Ascending aorta (tissue), 2 donors: ENCODE data around the gene CPS1. TPM values are rescaled to one million over a fixed set of nuclear protein-coding genes. Genes with fewer than 3 reads are reported as not detected.

Experiments used
- DNase-seq, 2 donors: peaks; one replicate each; pipeline ENCODE4 v3.0.0-alpha.2; 2019; ENCODE audit warnings: low spot score in 2 of 2
- H3K27ac ChIP-seq, 2 donors: fragments of 200-600 bp; sonication (generic); one replicate each; pipeline ENCODE4 v1.5.1; 2016 to 2017; ENCODE audit warnings: mild to moderate bottlenecking in 1 of 2
- H3K27me3 ChIP-seq: fragments of 200-600 bp; sonication (generic); one replicate; pipeline ENCODE4 v1.5.1; 2017
- H3K36me3 ChIP-seq, 2 donors: fragments of 200-600 bp; sonication (generic); one replicate each; pipeline ENCODE4 v1.5.1; 2016
- H3K4me1 ChIP-seq, 2 donors: fragments of 200-600 bp; sonication (generic); one replicate each; pipeline ENCODE4 v1.5.1; 2016 to 2017; ENCODE audit warnings: mild to moderate bottlenecking in 1 of 2
- H3K4me3 ChIP-seq, 2 donors: fragments of 200-600 bp; sonication (generic); one replicate each; pipeline ENCODE4 v1.5.1; 2016 to 2017; ENCODE audit warnings: mild to moderate bottlenecking in 1 of 2
- H3K9me3 ChIP-seq, 2 donors: fragments of 200-600 bp; sonication (generic); one replicate each; pipeline ENCODE4 v1.5.1; 2016
- intact Hi-C: fragments of 100-400 bp; cut with DNase I; formaldehyde crosslinking; loops from one replicate; pipeline ENCODE4 v1.15.1; 2023
- total RNA-seq: library from RNA; depleted of rRNA; stranded (reverse); fragments of >200 nt; gene quantifications from one replicate; pipeline ENCODE4 v1.1.0, GENCODE V29; 2016
- TF ChIP-seq, protein P1 (sequence below), 3 experiments: fragments of 200-600 bp in 2 of 3; fragments of 450-650 bp in 1 of 3; sonication (generic) in 2 of 3; IDR thresholded peaks; one replicate each; pipeline ENCODE4 v1.5.1; 2016 to 2019; ENCODE audit warnings: antibody characterized with exemption in 3 of 3, mild to moderate bottlenecking in 1 of 3, moderate library complexity in 1 of 3

The CPS1 gene
- total RNA-seq, 1 donor from 2014 or later, result 9.4 TPM

DNA sequence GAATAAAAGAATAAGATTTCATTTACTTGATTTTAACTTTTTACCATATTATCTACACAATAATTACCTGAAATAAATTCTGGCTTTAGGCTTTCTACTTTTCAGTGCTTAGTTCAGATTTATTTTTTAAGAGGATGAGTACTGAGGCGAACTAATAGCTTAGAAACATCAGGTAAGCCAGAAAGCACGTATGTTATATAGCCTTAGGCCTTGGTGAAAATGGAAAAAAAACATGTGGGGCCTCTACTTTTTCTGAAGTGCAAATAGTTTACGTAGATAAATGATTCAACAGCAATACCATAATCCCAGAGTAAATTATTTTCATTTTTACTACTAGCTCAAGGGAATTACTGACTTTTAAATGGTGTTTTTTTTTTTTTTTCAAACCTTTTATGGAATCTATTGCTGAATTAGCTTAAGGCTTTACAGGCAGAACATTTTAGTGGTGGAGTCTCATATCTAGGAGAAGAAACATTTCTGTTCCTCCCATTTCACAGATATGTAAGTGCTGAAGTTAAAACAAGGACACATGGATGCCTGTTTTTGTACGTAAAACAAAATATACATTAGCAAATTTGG, 6.2 kb downstream of the CPS1 start:
- H3K9me3 ChIP-seq, result no peaks in the 10 kb centered on the region
- intact Hi-C loops, result no loop called here
- no peak overlapping the region for H3K27ac ChIP-seq
- H3K36me3 ChIP-seq, result no peaks in the 10 kb centered on the region
- DNase-seq, result no peak
- H3K4me1 ChIP-seq, result no peaks in the 10 kb centered on the region
- TF ChIP-seq, protein P1, sequence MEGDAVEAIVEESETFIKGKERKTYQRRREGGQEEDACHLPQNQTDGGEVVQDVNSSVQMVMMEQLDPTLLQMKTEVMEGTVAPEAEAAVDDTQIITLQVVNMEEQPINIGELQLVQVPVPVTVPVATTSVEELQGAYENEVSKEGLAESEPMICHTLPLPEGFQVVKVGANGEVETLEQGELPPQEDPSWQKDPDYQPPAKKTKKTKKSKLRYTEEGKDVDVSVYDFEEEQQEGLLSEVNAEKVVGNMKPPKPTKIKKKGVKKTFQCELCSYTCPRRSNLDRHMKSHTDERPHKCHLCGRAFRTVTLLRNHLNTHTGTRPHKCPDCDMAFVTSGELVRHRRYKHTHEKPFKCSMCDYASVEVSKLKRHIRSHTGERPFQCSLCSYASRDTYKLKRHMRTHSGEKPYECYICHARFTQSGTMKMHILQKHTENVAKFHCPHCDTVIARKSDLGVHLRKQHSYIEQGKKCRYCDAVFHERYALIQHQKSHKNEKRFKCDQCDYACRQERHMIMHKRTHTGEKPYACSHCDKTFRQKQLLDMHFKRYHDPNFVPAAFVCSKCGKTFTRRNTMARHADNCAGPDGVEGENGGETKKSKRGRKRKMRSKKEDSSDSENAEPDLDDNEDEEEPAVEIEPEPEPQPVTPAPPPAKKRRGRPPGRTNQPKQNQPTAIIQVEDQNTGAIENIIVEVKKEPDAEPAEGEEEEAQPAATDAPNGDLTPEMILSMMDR (IDR thresholded peaks at IDR 0.05), result no peak
- H3K4me3 ChIP-seq, result no peak overlapping the region
- H3K27me3 ChIP-seq, result no peaks in the 10 kb centered on the region

DNA sequence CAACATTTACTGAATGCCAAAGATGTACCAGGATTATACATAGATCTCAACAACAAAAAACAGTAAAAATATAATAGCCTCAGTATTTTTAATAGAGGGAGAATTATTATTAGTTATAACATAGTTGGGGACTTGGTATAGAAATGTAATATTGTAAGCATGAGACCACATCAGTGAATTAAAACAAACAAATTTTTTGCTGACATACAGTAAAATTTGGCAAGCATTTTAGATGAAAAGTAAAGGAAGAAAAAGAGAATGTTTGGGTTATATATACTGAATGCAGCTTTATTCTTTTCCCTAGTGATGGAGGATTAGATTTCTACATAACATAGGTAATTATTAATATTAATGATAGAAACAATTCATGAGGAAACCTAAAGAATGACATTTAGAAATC, 10.9 kb downstream of the CPS1 start:
- Histone ChIP-seq H3K27ac (no peak overlapping the region), H3K4me1 (no peaks in the 10 kb centered on the region), H3K9me3 (no peaks in the 10 kb centered on the region), H3K4me3 (no peak overlapping the region), H3K27me3 (no peaks in the 10 kb centered on the region), H3K36me3 (no peaks in the 10 kb centered on the region)
- intact Hi-C loops, result no loop called here
- no peak for DNase-seq
- TF ChIP-seq, protein P1 (IDR thresholded peaks at IDR 0.05), result no peak

DNA sequence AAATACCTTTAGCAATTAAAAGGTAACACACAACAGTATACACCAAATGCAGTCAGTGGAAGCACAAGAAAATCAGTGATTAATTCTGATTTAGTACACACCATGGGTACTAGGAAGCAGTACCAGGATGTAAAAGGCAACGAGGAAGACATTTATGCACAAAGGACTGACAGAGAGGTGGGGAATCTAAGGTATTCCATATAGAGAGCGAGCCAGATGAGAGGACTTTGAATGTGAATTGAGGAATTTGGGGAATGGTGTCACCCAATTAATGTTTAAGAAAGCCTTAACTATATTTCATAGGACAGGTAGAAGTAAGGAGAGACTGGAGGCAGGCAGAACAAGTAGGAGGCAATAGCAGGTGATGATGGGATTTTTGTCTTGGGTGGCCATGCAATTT, 11.7 kb downstream of the CPS1 start:
- DNase-seq, result no peak
- TF ChIP-seq, protein P1 (IDR thresholded peaks at IDR 0.05), result no peak
- Histone ChIP-seq H3K27me3 (no peaks in the 10 kb centered on the region), H3K36me3 (no peaks in the 10 kb centered on the region), H3K4me3 (no peak overlapping the region), H3K9me3 (no peaks in the 10 kb centered on the region), H3K4me1 (no peaks in the 10 kb centered on the region), H3K27ac (no peak overlapping the region)
- intact Hi-C loops, result no loop called here

DNA sequence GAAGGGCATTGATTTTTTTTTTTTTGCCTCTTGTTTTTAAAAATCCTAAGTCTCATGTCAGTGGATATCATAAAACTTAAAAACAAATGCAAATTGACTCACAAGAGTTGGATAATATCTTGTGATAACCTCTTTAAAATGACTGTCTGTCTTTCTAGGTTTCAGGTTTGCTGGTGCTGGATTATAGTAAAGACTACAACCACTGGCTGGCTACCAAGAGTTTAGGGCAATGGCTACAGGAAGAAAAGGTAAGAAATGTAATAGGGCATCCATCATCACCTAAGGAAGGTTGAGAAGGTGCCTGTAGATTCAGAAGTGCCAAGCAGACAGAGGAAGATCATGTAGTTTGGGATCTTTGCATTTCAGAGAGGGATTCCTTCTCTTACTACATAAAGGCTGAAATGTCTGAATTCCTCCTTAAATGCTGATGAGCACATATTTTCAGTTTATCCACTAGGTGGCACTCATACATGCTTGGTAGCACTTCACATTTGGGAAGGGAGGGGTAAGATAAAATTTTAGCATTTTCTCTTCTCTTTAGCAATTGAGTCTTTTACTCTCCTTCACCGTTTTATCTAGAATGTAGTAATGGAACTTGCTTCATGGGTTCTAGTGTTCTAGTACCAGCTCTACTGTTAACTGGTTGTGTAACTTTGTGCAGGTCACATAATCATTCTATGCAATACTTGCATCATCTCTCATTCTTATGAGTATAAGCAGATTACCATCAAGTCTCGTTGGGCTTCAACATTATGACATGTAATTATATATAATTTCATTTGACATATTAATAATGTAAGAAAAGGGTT, 21.1 kb downstream of the CPS1 start:
- no peak overlapping the region for H3K27ac ChIP-seq
- H3K9me3 ChIP-seq, result no peaks in the 10 kb centered on the region
- no peaks in the 10 kb centered on the region for H3K4me1 ChIP-seq
- TF ChIP-seq, protein P1 (IDR thresholded peaks at IDR 0.05), result peak; percentile 33 to 70 (median 47)
- H3K27me3 ChIP-seq, result no peaks in the 10 kb centered on the region
- intact Hi-C loops, result loop anchor here (5.0 kb wide), 1 partner anchor 1990 kb away; no protein-coding TSS in a partner anchor
- H3K36me3 ChIP-seq, result no peaks in the 10 kb centered on the region
- DNase-seq, result no peak
- H3K4me3 ChIP-seq, result no peak overlapping the region

DNA sequence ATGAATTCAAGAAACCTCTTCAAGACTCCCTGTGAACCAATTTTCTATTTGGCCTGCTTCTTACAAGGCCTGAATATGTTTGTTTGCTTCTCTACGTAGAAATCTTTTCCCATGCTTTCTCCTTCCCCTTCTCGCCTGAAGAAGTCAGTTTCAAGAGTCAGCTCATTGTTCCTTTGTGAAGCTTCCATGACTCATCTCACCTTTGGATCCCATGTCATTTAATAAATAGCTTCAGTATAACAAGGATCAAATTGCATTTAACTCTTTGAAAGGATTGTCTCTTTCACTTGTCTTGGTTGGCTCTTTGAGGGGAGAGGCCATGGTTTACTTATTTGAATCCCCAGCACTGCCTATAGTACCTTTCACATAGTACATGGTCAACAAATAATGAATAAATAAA, 28.4 kb downstream of the CPS1 start:
- Histone ChIP-seq H3K36me3 (no peaks in the 10 kb centered on the region), H3K9me3 (no peaks in the 10 kb centered on the region), H3K4me3 (no peak overlapping the region), H3K27me3 (no peaks in the 10 kb centered on the region), H3K27ac (no peak overlapping the region), H3K4me1 (no peaks in the 10 kb centered on the region)
- intact Hi-C loops, result no loop called here
- DNase-seq, result no peak
- TF ChIP-seq, protein P1 (IDR thresholded peaks at IDR 0.05), result no peak
